ENCODE results near the gene FANCL.
"Not testable (repeated sequence)": the region's sequence is repeated elsewhere in the genome, so short reads cannot be mapped to it uniquely, and the experiment has no call there.

The FANCL gene

DNA sequence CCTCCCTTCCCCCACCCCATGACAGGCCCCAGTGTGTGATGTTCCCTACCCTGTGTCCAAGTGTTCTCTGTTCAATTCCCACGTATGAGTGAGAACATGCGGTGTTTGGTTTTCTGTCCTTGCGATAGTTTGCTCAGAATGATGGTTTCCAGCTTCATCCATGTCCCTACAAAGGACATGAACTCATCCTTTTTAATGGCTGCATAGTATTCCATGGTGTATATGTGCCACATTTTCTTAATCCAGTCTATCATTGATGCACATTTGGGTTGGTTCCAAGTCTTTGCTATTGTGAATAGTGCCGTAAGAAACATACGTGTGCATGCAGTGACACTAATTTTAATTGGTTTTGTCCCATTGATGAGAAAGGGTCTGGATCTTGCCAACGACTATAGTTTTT lies 95.4 kb downstream of the FANCL start:
- not testable (repeated sequence) for DNase-seq (ENCODE audit: low read depth in 4 of 4, low spot score in 1 of 4)

DNA sequence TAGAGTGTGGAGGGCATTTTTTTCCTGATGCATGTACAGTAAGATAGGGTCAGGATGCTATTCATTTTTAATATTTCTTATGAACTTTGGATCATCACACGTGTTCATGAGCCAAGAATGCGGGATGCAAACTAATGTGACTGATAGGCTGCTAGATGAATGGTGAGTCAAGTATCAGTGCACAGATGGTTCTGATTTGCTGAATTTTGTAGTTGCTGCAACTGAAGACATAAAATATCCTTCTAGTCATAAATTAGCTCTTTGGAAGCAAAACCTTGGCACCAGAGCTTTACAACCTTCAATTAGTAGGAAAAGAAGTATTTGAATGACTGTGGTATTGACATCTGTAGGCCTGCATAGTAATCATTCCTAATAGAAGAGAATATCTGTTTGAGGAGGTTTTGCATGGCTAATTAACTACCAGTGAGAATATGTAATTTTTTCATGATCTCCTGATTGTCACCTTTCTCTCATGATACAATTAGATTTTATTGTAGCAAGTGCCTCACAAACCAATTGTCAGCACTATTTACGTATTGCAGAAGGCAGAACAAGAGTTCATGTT lies 100.5 kb downstream of the FANCL start:
- no peak for DNase-seq (ENCODE audit: low read depth in 4 of 4, low spot score in 1 of 4)

DNA sequence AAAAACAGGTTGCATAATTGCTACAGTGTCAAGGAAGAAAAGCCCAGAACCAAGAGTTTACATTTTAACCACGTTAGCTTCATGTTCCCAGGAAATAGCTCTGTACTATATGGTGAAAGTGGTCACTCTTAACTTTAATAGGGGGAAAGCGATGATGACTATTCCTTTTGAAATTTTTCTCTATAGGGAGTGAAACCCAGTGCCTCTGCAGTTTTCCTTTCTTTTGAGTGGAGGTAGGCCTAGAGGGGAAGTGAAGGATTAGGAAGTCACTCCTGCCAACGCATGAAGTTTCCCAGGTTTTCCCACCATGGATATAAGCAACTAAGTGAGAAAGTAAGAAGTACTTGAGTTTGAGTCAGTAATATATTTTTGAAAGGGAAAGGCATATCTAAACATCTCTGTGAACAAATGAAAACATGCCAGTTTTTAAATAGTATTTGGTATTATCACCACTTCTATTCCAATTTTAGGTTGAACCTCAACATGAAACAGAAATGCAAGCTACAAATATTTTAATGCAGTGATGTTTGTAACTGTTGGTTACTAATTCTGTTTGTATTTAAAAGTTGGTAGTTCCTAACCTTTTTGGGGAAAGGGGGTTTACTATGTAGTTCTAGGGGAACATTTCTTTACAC lies 102.6 kb downstream of the FANCL start:
- no peak for DNase-seq (ENCODE audit: low read depth in 4 of 4, low spot score in 1 of 4)

DNA sequence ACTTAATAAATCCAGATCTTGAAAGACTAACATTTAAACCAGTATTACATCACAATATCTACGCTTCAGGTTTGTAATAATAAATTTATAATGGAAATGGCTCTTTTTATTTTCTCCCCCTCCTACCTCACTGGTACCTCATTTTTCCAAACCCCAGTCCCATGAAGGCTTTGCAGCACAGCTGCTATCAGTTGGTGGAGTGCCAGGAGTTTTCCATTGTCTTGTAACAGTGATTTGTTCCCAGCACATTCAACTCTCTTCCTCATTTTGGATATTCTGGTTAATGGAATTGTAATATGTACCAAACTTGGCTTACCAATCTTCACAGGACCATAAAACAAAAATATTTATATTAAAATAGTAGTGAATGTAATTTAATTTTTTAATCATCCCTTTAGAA lies 103.3 kb downstream of the FANCL start:
- no peak for DNase-seq (ENCODE audit: low read depth in 4 of 4, low spot score in 1 of 4)

DNA sequence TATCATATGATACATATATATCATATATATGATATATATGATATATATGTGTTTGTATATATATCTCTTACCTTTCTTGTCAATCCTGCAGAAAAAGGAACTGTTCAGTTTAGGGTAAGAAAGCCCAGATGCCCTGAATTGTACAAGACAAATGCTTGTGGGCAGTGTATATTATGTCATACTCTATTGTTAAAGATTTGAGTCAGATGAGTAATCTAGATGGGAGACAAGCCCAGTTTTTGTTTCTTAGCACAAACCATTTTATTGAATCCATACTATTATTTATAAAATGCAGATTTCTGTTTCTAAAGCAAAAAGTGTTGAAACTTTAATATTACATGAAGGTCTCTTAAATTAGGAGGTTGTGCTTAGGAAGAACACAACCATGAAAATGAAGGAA lies 103.9 kb downstream of the FANCL start:
- DNase-seq (ENCODE audit: low read depth in 4 of 4, low spot score in 1 of 4), result no peak

DNA sequence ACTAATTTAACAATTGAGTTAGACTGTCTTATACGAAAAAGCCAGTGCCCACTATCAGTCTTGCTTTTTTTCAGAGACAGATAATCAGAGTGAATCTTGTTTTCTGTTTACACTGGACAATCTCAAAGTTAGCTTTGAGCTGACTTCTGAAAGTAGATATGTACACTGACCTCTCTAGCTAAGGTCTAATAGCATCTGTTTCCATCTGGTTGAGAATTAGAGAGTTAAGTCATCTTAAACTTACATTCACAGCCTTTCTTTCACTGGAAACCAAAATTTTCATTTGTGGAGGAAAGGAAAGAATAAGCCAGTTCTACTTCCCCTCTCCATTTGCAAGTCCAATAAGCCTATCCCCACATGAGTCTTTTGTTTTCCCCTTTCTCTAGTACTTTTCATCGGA lies 105.3 kb downstream of the FANCL start:
- no peak for DNase-seq (ENCODE audit: low read depth in 4 of 4, low spot score in 1 of 4)

DNA sequence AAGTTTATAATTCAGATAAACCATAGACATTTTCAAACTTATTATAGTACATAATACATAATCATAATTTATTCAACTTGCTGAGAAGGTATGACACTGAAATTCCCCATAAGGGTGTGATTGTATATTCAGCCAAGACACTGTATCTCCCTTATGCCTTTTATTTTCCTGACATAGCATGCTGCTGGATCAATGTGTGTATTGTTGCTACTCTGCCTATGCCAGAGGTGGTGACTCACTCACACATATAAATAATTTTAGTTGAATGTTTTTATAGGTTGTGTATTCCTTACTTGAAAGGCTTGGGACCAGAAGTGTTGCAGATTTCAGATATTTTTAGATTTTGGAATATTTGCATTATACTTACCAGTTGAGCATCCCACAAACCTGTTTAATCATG lies 107.7 kb downstream of the FANCL start:
- DNase-seq (ENCODE audit: low read depth in 4 of 4, low spot score in 1 of 4), result no peak

DNA sequence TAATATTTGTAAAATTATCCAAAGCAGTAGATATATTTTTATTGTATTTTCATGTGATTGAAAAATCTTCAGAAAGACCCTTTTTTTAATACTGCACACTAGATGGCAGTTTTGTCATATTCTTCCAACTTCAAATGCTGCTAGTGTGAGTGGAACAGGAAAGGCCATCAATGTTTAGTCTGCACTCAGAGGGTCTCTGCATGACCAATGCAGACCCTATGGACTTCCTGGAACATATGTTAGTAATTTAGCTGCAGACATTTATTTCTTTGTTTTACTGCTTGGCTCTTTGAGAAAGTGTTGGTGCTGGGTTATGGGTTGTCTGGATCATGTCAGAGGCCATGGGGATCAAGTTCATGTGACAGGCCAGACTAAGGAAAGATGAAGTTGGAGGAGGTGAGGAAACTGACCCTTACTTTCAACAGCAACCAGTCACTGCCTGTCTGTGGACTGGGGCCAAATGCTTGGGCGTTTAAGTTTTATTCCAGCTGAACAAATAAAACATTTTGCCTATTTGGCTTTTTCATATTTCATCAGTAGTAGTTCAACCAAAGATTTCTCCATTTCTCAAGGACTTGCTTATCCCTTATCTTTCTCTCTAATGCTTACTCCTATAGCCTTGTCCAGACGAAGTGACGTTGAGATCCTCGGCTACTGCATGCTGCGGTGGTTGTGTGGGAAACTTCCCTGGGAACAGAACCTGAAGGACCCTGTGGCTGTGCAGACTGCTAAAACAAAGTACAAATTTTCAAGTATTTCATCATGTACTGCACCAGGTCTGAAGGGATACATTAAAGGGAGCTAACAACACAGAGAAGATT lies 109.7 kb downstream of the FANCL start:
- DNase-seq (ENCODE audit: low read depth in 4 of 4, low spot score in 1 of 4), result no peak

DNA sequence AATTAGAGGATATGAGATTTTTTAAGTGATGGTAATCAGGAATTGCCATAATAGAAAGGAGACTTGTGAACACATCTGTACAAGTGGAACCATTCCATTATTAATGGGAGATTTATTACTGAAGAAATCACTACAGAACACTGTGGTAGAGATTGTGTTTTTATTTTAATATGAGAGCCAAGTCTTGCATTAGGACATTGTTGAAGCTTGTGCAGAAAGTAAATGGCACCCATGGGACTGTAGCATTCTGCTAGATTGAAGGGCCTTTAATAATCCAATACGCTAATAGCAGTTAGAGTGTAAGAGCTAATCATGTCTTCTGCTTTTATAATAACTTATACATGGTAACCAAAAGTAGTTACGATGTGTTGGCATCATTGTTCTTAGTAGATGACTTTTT lies 110.9 kb downstream of the FANCL start:
- no peak for DNase-seq (ENCODE audit: low read depth in 4 of 4, low spot score in 1 of 4)

DNA sequence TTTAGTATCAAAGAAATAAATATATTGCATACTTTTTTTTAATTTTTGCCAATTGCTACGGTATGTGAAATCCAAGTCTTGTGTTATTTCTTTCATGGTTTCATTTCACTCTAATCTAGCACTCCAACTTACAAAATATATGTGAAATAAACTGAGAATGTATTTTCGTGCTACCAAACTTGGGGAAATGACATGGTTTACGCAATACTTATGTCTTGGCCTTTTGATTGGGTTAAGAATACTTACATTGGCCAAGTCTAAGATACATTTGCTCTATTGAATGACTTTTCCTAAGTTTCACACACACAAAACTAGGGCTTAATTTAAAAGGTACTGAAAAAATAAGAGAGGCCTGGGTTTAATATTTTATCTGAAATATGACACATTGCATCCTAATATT lies 114.0 kb downstream of the FANCL start:
- no peak for DNase-seq (ENCODE audit: low read depth in 4 of 4, low spot score in 1 of 4)

DNA sequence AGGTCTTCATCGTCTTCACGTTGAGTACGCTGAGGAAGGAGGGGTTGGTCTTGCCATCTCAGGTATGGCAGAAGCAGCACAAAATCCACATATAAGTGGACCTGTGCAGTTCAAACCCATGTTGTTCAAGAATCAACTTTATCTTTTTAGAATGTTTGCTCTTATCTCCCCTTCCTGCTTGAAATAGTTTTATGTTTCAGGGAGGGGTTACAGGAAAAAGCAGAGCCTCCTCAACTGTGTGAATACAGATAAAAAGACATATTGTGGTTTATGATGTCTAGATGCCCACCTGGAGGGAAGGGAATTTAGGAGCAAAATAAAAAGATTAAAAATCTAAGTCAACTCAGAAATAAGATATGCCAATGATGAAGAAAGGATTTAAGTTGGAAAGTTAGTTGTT lies 118.6 kb downstream of the FANCL start:
- no peak for DNase-seq (ENCODE audit: low read depth in 4 of 4, low spot score in 1 of 4)

DNA sequence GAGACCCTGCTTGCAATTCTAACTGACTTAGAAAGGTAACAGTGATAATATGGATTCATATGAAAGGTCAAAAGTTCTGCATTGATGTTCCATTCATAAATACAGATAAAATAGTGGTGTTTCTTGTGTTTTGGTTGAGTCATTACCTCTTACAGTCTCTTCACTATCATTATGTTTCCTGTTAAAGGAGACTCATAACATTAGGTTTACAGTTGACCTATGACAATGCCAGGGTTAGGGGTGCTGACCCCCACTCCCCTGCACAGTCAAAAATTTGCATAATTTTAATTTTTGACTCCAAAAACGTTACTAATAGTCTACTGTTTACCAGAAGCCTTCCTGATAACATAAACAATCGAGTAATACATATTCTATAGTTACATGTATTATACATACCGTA lies 119.1 kb downstream of the FANCL start:
- no peak for DNase-seq (ENCODE audit: low read depth in 4 of 4, low spot score in 1 of 4)

DNA sequence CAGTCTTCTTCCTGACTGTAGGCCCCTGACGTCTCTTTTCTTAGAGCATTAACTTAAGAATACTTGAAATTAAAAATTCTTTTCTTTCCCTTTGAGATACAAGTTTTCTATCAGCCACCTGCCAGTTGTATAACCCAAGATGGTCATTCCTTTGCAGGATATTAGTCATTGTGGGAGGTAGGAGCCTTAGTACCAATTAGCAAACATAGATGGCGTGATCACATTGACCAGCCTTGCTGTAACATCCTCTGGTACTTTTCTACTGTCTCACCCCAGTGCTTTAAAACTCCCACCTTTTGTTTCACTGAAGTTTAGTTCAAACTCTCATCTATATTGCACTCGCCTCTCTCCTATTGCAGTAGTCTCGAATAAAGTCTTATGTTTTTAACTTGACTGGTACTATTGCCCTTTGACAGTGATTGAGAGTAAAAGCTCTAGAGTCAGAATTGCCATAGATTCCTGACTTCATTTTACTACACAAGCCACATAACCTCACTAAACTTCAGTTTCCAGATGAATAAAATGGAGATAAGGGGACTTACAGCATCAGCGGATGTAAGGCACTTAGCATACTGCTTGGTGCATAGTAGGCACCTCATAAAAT lies 120.4 kb downstream of the FANCL start:
- DNase-seq (ENCODE audit: low read depth in 4 of 4, low spot score in 1 of 4), result no peak

DNA sequence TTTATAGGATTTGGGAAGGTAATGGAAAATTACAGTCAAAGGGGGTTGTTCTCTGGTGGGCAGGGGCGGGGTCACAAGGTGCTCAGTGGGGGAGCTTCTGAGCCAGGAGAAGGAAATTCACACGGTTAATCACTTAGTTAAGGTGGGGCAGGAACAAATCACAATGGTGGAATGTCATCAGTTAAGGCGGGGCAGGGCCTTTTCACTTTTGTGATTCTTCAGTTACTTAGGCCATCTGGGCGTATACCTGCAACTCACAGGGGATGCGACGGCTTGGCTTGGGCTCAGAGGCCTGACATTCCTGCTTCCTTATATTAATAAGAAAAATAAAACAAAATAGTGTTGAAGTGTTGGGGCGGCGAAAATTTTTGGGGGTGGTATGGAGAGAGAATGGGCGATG lies 127.6 kb downstream of the FANCL start:
- DNase-seq (ENCODE audit: low read depth in 4 of 4, low spot score in 1 of 4), result not testable (repeated sequence)

DNA sequence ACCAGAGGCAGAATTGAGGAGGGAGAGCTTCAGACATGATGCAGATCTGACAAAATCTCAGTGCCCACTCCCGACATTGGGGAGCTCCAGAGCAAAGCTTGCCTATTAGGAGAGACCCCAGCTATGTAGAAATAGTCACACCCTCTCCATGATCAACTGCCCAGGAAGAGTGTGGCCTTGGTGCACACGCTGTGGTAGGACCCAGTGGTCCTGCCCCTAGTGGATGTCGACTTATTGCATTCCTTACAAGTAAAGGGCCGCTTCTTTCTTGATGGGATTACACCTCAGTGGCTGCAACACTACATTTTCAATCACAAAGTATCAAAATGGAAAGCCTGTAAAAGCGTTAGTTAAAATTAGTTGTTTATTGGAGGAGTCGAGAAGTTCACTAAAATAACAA lies 130.4 kb downstream of the FANCL start:
- DNase-seq (ENCODE audit: low read depth in 4 of 4, low spot score in 1 of 4), result no peak

DNA sequence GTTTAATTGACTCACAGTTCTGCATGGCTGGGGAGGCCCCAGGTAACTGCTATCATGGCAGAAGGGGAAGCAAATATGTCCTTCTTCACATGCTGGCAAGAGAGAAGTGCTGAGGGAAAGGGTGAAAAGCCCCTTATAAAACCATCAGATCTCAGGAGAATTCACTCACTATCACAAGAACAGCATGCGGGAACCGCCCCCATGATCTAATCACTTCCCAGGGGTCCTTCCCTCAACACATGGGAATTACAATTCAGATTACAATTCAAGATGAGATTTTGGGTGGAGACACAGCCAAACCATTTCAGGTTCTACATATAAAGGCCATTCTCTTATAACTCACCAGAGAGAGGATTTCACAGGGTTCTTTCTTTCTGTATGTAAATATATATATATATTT lies 131.6 kb downstream of the FANCL start:
- DNase-seq (ENCODE audit: low read depth in 4 of 4, low spot score in 1 of 4), result no peak
